Activated CD8-positive, alpha-beta memory T cell treated with anti-CD3 and anti-CD28 coated beads for 1 hour (primary cell): ENCODE data around the gene ANKS1B.

Experiments
- DNase-seq, 2 donors: peaks; one replicate each; pipeline ENCODE4 v3.0.0-alpha.2; 2020; ENCODE audit warnings: low read depth in 1 of 2; ENCODE audit errors: extremely low read depth in 1 of 2

ANKS1B gene

DNA sequence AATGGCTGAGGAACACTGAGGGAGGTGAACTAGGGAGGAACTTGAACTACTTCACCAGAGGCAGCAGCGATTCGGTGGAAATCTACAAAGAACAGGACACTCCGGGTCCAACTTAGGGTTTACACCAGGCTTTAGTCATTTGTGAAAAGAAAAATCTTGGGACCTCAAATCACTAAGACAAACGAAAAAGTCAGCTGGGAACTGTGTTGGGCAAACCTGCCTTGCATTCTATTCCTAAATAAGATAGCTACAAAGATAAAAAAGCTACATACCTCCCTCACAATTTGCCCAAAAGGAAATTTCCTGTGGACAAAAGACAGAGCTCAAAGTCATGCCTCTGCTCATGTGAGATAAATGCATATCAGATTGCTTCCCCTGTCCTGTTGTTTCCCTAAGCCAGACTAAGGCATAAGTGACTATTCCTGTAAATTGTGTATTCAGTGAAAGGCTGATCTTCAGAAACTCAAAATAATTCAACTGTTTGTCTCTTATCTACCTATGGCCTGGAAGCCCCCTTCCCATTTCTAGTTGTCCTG is 1233.1 kb downstream of the ANKS1B start:
- DNase-seq = no peak

DNA sequence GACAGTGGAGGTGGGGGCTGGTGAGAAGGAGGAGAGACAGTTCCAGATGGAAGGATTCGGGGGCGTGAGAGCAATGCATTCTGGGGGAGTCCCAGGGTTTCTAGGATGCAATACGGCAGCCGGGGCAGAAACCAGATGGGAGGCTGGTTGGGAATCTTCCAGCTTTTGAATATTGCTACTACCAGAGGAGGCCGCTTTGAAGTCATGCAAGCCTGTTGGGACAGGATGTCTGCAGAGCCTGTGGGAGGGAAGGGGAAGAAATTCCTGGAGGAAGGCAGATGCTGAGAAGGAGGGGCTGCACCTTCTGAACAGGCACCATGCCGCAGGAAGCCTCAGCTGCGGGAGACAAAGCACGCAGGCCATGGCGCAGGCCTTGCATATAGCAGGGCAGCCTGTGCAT is 1234.2 kb downstream of the ANKS1B start:
- no peak for DNase-seq

DNA sequence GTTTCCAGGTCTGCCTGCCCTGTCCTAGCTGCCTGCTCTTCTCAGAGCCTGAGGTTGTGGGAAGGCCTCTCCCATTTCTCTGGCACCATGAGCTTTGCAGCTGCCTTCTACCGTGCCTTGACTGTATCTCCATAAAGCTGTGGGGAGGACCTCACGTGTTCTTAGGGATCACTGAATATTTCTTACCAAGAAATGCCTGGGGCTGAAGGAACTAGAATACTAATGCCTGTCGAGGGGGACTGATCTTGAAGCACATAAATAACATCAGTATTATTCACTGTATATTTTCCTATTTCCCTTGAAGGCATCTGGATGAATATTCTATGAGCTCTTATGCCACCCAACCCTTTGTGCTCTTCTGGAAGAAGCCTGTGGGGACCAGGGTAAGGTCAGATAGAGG is 1236.3 kb downstream of the ANKS1B start:
- no peak for DNase-seq

DNA sequence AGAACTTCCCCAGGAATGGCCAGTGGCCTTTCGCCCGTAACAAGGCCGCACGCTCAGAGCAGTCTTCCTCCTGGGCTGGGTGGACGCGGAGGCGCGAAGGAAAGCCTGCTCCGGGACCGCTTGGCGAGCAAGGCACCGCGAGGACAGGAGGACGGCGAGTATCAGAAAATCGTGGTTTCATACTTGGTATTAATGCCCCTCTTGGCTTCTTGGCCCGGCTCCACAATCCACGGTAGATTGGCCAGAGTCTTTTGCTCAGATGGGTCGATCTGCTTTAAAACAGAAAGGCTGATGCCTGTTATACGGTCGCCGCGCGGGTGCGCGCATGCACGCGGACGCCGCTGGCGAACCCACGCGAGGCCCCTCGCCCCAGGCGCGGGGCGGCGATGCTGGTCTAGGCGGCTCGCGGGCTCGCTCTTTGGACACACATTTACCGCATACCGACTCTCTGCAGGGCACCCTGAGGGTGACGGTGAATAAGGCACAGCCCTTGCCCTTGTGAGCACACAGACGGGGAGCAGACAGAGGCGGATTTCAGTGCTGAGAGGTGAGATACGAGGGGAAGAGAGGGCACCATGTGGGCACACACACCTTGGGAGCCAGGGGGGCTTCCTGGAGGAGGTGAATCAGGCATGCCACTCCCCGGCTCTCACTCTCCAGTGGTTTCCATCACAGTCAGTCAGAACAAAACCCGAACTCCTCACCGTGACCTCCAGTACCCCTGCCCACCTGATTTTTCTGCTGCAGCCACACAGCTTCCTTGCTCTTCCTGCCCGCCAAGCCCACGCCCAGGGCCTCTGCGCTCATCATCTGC is 1239.0 kb downstream of the ANKS1B start:
- DNase-seq = no peak

DNA sequence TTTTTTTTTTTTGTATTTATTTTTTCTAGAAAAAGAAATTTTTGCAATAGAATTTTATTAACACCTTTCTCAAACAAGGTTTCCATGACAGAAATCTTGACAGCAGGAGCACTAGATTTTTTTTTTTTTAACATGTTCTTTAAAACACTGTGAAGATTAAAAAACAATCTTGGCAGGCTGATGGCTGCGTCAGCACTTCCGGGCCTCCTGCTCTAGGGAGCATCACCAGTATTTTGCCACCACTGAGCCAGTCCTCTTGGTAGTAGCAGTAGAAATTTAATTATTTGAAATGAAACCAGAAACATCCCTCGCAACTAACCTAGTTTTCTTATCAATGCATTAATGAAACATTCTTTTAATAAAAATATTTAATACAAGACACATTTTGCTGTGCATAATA is 1240.1 kb downstream of the ANKS1B start:
- no peak for DNase-seq

DNA sequence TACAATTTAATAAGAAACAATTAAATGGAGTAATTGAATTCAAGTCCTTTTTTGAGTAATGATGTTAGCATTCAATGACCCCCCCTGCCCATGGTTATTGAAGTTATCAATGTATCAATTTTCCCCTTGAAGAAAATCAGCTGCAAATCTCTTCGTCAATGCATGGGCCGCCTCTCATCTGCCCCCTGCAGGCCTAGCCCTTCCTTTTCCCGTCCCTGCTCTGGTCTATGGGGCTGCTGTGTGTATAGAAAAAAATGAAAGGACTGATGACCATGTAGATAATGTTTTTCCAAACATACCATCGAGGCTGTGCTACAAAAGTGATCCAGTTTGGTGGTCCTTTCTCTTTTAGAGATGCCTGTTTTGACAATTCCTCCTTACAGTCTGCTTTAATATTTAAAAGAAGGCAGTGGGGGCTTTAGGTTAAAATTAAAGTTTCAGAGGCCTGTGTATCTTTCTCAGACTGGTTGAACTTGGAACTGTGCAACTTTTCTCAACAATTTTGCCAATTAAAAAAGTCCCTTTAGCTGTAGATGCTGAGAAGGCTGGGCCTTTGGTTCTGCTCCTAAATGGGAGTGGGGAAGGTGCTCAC is 1241.3 kb downstream of the ANKS1B start:
- DNase-seq = no peak

DNA sequence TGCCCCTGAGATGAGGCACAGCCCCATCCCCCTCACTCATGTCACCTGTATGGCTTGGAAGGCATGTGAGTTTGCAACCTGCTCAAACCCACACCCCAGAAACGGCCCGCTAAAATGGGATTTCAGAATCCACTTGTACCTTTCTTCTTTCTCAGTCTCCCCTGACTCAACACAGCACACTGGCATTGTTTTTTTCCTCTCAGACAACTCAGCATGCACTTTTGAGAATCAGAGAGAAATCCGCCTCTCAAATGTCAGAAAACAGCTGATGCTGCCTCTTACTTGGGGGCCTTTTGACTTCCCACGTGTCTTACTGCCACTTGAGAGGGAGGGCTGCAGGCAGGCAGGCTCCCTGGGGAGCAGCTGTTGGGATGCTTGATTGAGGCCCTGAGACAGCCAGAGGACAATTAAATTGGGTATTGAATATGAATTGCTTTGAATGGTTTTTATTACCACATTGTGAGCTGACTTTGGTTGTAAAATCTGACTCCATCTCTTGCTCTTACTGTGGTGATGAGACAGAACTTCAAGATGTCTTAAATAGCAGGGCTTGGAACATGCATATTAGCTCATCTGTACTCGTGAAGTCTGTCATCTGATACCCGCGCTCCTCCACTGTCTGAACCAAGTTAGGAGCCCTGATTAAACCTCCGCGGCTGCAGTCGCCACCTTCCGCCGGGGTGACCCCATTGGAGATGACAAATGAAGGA is 1243.0 kb downstream of the ANKS1B start:
- no peak for DNase-seq

DNA sequence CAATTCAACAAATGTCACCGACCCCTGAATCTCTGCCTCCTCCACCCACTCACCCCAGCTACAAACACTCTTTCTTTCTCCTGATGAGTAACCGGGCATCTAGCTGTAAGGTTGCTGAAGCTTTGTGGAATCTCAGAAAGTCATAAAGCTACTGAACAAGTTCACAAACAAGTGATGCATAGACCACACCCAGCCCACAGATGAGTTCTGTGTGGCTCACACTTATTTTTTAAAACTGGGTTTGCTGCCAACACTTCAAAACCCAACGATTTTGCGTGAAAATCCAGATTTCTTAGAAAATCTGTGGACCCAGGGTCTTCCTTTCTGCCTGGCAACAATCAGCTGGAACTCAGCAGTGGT is 1243.6 kb downstream of the ANKS1B start:
- no peak for DNase-seq

DNA sequence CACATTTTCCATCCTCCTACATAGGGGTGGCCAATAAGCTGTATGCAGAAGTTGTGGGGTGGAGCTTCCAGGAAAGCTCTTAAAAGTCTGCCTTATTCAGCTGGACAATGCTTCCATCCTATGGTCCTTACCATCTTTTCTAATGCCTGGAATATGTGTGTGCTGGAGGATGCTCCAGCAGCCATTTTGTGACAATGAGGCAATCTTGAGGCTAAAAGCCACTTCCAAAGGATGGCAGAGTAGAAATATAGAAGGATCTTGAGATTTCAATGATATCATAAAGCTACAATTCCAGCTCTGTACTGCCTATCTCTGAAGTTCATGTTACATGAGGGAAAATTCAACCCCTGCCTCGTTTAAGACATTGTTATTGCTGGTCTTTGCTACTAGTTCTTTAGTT is 1244.0 kb downstream of the ANKS1B start:
- DNase-seq = no peak

DNA sequence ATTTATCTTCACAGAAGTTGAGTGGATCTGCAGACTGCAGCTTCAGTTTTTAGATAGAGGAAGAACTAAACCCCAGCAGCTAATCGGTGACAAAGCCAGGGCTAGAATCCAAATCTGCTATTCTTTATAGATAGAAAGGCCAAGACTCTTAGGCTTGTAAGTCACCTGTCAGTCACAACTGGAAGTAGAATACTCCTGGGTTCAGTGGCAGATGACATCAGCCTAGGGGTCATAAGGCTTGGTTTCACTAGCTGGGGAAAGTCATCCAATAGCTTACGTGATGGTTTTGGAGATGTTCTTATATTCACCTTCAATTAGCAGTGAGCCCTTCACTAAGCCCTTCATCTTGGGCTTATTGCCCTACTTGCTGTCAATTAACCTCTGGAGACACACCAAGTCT is 1246.2 kb downstream of the ANKS1B start:
- no peak for DNase-seq

DNA sequence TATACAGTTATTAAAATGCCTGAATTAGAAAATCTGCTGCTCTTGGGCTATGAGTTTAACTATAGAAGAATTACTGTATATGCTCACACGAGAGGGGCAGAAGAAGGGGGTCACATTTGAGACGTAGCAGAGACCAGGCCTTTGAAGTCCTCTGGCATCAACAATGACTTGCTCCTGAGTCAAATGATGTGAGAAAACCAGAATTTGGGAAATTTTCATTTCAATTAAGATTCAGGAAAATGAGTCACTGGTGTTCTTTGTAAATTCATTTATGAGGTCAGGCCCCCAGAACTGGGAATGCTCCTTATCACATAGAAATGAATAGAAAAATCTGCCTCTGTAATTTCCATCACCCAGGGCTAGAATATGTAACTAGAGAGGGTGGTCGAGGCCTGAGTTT is 1246.7 kb downstream of the ANKS1B start:
- DNase-seq = no peak

DNA sequence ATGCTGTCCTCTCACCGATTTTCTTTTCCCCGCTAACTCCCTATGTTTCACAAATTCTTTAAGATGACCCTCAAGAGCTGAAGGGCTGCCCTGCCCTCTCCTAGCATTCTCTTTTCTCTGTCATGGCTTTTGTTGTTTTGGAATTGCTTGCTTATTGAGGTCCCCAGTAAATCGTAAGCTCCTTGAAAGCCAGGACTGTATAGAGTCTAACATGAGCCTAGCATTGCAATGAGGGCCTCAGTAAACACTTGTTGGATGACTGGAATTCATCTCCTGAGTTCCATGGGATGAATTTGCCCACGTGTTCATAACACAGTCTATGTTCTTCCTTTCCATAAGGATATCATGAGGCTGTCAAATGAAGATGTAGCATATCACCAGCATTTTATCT is 1247.4 kb downstream of the ANKS1B start:
- DNase-seq = no peak

DNA sequence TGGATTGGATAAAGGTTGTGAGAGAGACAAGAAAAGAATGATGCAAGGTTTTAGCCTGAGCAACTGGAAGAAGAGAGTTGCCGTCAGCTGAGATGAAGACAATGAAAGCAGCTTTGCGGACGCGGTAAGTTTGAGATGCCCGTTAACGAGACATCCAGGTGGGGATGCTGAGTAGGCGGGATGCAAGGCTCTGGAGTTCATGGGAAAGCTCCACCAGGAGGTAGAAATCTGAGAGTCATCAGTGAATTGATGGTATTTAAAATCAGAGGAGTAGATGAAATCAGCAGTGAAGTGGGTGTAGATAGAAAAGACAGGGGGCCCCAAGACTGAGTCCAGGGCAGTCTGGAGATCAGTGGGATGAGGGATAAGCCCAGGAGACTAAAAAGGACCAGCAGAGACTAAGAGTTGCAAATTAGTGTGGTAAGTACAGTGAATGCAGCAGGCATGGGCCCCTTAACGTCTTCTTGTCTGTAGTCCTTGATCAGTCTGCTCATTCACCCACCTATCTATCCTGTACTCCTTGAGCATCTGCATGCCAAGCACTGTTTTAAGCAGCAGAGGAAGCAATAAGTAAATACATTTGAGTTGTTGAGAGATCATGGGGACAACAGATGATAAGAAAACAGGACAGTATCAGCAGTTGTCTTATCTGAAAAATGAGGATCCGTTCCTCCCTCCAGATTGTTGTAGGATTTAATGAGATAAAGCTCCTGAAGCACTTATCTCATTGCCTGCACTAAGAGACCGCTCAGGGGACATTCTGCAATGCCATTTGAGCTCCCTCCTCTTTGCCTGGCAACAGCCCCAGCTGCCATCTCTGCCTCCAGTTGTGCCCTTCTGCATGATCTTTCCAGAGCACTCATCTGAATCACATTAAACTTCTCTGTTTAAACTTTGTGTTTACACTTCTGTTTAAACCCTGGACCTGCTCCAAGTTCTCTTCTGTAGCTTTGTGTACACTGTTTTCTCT is 1248.1 kb downstream of the ANKS1B start:
- no peak for DNase-seq

DNA sequence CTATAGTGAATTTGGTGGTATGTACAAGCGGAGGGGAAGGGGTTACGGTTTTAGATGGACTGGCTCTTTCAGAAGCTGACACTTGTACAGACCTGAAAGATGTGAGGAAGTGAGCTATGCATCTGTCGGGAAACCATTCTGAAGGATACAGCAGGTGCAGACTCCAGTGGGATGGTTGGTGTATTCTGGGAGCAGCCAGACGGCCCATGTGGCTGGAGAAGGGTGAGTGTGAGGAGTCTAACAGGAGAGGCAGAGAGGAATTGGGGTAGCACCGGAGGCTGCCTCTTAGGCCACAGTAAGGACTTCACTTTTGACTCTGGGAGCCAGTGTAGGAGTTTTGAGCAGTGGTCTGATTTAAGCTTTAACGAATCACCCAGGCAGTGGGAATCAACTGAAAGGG is 1248.9 kb downstream of the ANKS1B start:
- DNase-seq = no peak

DNA sequence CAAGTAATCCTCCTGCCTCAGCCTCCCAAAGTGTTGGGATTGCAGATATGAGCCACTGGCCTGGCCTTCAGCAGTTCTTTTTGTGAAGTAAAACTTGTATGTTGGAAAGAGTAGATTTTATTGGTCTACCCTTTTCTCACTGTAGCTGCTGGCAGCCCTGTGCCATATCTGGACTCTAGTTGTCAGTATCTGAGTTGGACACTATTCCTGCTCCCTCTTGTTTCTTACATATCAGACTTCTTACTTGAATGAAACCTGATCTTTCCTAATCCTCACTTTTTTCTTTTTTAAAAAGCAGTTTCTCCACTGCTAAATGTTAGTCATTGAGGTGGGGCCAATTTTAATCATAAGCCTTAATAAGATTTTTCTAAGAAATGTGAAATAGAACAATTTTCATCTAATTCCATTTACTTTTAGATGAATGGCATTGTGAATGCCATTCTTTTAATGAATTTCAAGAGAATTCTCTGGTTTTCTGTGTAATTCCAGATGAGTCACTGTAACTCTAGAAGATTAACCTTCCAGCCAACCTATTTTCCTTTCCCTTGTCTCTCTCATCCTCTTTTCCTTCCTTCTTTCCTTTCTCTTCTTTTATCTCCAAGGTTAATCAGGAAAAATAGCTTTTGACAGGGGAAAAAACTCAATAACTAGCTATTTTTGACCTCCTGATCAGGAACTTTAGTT is 1250.9 kb downstream of the ANKS1B start:
- no peak for DNase-seq

DNA sequence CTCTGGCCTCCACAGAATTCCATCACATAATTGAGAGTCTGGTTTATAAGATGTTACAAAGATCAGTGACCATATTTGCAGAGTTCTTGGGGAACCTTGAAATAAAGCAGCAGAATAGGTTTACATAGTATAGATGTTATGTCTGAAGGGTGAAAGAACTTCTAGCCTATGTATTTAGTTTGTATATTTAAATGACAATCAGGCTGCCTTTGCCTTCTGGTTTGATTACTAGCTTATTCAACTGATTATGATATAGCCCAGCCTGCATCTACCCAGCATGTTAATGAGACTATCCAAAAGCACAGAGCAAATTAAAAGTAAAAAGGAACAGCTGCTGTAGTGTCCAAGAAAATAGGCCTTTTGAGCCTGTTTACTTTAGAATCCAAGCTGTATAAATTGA is 1254.3 kb downstream of the ANKS1B start:
- no peak for DNase-seq

DNA sequence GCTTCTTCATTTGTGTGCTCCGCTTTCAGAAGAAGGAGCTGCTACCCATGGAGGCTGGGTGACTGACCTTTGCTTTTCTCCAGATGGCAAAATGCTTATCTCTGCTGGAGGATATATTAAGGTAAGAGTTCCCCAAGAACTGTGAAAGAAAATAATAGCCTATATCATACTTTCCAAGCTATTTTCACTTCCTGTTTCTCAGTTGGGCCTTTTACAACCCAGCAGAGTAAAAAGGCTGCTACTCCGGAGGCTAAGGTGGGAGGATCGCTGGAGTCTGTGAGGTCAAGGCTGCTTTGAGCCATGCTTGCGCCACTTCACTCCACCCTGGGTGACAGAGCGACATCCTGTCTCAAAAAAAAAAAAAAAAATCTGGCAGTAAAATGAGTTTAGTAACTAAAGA is 1257.5 kb downstream of the ANKS1B start:
- DNase-seq = no peak

DNA sequence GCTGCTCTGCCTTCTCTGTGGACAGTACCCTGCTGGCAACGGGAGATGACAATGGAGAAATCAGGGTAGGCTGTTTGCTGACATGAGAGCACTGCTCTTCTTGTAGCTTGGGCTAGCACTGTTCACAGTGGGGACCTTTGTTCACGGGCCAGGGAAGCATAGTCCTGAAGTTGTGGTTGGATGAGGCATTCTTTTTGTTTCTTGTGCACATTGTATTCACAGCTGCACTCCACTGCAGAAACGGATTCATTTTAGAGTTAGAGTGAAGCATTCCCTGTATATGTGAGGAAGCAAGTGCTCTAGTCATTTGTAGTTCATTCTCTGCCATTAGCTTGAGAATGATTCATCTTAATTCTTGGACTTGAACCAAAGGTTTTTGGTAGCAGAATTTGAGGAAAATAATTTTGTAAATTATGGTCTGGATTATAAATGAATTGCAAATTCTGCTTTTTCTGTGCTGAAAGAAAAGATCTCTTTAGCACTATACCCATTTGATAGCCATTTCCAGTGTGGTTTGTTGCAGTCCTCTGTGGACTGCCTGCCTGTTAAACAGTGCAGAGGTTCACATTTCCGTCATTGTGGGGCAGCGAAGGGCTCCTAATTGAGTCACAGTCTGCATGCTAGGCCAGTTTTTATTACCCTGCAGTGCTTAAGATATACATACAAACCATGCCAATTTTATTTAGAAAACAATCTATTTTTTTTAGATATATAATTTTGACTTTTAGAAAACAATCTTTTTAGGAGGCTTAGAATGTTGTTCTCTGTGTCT is 1259.1 kb downstream of the ANKS1B start:
- no peak for DNase-seq

DNA sequence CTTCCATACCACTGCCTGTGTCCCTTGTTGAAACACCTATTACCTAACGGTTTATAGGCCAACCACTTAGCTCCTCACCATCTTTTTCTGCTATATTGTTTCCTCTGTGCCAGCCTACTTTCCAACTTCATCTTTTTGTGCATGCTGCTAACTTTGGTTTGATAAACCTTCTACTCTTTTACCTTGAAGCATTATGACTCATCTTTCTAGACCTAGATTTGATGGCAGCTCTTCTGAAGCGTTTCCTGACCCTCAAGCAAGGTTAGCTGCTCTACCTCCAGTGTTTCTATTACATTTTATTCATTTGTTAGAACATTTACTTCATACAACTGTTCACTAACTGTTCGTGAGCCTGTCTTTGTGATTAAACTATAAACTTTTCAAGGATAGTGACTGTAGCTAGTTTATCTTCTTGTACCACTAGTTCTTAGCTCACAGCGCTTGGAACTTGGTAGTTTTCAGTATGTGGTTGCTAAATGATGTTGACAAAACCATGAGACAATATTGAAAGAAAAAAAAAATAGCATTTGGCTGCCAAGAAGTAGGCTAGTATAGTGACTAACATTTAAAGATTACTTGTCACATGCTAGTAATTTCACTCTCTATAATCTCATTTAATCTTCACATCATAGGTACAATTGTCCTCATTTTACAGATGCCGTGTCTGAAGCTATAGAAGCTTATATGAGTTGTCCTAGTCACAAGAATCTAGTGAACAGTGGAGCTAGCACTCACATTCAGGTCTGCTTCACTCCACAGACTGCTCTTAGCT is 1260.2 kb downstream of the ANKS1B start:
- DNase-seq = no peak
